AG09309 (cell line): ENCODE data around the gene PCDHGA5.

Experiments
- DNase-seq: peaks from one replicate; pipeline ENCODE4 v3.0.0-alpha.2; 2010; ENCODE audit warnings: low read depth
- H3K4me3 ChIP-seq: 2 replicates; pipeline ENCODE4 v1.5.1; 2011; ENCODE audit warnings: mild to moderate bottlenecking, low read depth, low read length, moderate library complexity; ENCODE audit not compliant: control insufficient read depth
- TF ChIP-seq, protein P1 (sequence below): IDR thresholded peaks from 2 replicates; pipeline ENCODE4 v1.5.1; 2011; ENCODE audit warnings: mild to moderate bottlenecking, low read depth, low read length, inconsistent platforms; ENCODE audit not compliant: insufficient read depth, control insufficient read depth; ENCODE audit errors: missing control alignments

Gene PCDHGA5

DNA sequence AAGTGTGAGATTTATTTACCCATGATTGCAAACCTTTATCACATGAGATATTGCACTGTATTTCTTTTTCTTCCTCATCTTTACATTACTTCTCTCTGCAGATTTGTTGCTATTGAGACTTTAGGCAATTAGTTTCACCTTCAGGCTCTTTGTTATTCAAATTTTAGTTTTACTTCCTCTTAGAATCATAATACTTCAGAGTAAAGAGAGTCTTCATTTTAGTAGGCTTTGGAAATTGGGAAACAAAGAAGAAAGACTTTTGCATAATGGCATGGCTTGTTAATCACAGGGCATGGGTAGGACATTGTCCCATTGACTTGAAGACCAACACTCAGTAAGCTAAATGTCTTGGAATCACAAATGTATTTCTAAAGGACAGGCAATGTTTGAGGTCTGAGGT is 1.2 kb upstream of the PCDHGA5 start:
- H3K4me3 ChIP-seq, result no peak overlapping the region
- TF ChIP-seq, protein P1, sequence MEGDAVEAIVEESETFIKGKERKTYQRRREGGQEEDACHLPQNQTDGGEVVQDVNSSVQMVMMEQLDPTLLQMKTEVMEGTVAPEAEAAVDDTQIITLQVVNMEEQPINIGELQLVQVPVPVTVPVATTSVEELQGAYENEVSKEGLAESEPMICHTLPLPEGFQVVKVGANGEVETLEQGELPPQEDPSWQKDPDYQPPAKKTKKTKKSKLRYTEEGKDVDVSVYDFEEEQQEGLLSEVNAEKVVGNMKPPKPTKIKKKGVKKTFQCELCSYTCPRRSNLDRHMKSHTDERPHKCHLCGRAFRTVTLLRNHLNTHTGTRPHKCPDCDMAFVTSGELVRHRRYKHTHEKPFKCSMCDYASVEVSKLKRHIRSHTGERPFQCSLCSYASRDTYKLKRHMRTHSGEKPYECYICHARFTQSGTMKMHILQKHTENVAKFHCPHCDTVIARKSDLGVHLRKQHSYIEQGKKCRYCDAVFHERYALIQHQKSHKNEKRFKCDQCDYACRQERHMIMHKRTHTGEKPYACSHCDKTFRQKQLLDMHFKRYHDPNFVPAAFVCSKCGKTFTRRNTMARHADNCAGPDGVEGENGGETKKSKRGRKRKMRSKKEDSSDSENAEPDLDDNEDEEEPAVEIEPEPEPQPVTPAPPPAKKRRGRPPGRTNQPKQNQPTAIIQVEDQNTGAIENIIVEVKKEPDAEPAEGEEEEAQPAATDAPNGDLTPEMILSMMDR, result no peak
- no peak for DNase-seq

DNA sequence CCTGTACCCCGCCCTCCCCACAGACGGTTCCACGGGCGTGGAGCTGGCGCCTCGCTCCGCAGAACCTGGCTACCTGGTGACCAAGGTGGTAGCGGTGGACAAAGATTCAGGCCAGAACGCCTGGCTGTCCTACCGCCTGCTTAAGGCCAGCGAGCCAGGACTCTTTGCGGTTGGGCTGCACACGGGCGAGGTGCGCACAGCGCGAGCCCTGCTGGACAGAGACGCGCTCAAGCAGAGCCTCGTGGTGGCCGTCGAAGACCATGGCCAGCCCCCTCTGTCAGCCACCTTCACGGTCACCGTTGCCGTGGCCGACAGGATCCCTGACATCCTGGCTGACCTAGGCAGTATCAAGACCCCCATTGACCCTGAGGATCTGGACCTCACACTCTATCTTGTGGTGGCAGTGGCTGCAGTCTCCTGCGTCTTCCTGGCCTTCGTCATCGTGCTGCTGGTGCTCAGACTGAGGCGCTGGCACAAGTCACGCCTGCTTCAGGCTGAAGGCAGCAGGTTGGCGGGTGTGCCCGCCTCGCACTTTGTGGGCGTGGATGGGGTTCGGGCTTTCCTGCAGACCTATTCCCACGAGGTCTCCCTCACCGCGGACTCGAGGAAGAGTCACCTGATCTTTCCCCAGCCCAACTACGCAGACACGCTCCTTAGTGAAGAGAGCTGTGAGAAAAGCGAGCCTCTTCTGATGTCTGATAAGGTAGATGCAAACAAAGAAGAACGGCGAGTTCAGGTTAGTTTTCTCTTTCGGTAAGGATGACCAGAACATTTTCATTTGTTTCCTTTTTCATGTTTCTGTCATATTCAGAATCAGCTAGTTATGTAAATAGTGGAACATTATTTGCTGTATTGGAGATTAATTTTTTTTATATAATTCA is 2.3 kb downstream of the PCDHGA5 start:
- TF ChIP-seq, protein P1, result no peak
- no peak overlapping the region for H3K4me3 ChIP-seq
- no peak for DNase-seq

DNA sequence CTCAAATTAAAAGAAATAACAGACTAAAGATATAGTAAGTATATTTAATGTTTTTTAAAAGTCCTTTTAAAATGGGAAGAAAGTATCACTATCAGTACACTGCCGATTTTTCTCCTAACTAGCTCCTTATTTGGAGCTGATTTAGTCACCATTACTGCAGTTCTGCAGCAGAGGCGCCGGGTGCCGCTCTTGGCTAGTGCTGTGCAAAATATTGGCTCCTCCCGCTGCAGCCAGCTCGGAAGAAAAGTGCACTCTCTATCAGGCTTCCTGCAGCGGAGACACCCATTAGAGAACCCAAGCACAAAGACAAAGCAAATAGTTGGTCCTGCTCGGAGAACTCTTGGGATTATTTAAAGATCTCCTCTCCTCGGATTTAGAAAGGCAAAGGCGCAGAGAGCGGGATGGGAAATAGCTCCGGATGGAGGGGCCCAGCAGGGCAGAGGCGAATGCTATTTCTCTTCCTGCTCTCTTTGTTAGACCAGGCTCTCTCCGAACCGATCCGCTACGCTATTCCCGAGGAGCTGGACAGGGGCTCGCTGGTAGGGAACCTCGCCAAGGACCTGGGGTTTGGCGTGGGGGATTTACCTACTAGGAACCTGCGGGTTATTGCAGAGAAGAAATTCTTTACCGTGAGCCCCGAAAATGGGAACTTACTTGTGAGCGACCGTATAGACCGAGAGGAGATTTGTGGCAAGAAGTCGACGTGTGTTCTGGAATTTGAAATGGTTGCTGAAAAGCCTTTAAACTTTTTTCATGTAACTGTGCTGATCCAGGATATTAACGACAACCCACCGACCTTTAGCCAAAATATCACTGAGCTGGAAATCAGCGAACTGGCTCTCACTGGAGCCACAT is 6.3 kb downstream of the PCDHGA5 start, which contains the start of gene PCDHGB3:
Gene PCDHGB3, plus strand, starts transcription at position 249 of the 855 bp plus-strand sequence. Its CDS starts 153 bp downstream, at position 402.
- TF ChIP-seq, protein P1, result peak; percentile 63
- DNase-seq, result no peak
- peak within 1 kb of the TSS; percentile 32 for H3K4me3 ChIP-seq

DNA sequence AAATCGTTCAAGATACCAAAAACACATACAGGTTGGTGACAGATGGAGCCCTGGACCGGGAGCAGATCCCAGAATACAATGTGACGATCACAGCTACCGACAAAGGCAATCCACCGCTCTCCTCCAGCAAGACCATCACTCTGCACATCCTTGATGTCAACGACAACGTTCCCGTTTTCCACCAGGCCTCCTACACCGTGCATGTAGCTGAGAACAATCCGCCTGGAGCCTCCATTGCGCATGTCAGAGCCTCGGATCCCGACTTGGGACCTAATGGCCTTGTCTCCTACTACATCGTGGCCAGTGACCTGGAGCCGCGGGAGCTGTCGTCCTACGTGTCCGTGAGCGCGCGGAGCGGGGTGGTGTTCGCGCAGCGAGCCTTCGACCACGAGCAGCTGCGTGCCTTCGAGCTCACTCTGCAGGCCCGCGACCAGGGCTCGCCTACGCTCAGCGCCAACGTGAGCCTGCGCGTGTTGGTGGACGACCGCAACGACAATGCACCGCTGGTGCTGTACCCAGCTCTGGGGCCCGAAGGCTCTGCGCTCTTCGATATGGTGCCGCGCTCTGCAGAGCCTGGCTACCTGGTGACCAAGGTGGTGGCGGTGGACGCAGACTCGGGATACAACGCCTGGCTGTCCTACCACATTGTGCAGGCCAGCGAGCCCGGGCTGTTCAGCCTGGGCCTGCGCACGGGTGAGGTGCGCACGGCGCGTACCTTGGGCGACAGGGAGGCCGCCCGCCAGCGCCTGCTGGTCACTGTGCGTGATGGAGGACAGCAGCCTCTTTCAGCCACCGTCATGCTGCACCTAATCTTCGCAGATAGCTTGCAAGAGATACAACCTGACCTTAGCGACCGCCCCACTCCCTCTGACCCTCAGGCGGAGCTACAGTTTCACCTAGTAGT is 7.9 kb downstream of the PCDHGA5 start:
- TF ChIP-seq, protein P1, result no peak
- H3K4me3 ChIP-seq, result no peak overlapping the region
- DNase-seq, result no peak

DNA sequence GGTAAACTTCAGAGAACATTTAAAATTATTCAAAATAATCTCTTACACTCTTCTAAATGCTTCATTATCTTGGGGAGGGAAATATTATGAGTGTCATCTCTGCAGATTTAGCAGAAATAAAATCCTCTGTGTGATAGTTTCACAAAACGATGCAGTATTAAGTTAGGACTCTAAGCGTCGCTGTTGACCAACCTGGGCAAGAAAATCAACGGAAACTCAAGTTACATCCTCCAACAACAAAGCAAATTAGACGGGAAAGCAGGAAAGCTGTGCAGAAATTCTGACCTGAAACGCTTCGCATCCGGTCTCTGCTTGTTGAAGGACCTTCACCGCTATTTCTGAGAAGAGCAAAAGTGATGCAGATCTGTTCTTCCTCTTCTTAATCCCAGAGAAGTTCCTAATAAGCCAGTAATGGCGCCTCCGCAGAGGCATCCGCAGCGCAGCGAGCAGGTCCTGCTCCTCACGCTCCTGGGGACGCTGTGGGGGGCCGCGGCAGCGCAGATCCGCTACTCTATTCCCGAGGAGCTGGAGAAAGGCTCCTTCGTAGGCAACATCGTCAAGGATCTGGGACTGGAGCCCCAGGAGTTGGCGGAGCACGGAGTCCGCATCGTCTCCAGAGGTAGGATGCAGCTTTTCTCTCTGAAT is 9.8 kb downstream of the PCDHGA5 start, which contains the start of gene PCDHGA6:
Gene PCDHGA6, plus strand, starts transcription at position 219 of the 645 bp plus-strand sequence. Its CDS starts 193 bp downstream, at position 412.
- DNase-seq, result no peak
- H3K4me3 ChIP-seq, result peak within 1 kb of the TSS; percentile 39
- TF ChIP-seq, protein P1, result peak; percentile 66

DNA sequence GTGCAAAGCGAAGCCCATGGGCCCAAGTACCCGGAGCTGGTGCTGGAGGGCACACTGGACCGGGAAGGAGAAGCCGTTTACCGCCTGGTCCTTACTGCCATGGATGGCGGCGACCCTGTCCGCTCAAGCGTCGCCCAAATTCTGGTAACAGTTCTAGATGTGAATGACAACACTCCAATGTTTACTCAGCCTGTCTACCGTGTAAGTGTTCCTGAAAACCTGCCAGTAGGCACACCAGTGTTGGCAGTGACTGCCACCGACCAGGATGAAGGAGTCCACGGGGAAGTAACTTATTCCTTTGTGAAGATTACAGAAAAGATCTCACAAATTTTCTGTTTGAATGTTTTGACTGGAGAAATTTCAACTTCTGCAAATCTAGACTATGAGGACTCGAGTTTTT is 10.7 kb downstream of the PCDHGA5 start:
- TF ChIP-seq, protein P1, result no peak
- no peak overlapping the region; the same call in 1 of the 2 replicates for H3K4me3 ChIP-seq
- DNase-seq, result no peak
